ENCODE measurements around the gene ULK4.

The ULK4 gene

DNA sequence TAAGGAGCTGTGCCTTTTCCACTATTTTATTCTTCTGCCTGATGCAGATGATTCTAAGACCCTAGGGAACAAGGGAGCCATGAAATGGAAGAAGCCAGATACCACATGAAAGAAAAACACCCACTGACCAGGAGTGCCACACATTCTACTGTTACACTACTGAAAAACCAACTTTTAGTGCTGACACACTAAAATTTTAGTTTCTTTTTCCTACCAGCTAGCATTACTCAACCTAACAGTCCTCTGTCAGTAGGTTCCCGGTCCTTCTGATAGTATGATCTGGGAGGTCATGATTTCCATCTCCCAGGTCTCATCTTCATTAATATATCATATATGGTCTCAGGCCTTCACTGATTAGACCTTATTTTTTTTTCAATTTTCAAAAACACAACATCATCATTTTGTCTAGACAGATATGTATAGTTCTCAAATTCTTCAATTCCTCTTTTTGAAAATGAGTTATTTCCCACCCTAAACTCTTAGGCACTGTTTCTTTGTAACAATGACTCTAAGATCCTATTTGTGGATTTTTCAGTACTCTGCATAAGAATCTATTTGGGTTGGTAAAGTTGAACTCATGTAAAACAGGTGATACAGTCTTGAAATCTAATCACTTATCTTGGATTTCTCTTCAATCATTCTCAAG, 440.8 kb downstream of the ULK4 start:
- POLR2A ChIA-PET = no interaction called here
- H3K36me3 ChIP-seq (ENCODE audit: control insufficient read depth in 2 of 2, insufficient read depth in 1 of 2, low read length in 2 of 2) = no peaks in the 10 kb centered on the region
- TF ChIP-seq ZXDB (tag by site-specific recombination; IDR thresholded peaks at IDR 0.05) (no peak), YY1 (tag by site-specific recombination; IDR thresholded peaks at IDR 0.05) (no peak), SALL2 (tag by site-specific recombination; IDR thresholded peaks at IDR 0.05; ENCODE audit: borderline replicate concordance) (no peak), ZNF610 (tag by site-specific recombination; IDR thresholded peaks at IDR 0.05; ENCODE audit: borderline replicate concordance) (no peak), WT1 (tag by site-specific recombination; IDR thresholded peaks at IDR 0.05) (no peak)
- TF ChIP-seq, protein P1, sequence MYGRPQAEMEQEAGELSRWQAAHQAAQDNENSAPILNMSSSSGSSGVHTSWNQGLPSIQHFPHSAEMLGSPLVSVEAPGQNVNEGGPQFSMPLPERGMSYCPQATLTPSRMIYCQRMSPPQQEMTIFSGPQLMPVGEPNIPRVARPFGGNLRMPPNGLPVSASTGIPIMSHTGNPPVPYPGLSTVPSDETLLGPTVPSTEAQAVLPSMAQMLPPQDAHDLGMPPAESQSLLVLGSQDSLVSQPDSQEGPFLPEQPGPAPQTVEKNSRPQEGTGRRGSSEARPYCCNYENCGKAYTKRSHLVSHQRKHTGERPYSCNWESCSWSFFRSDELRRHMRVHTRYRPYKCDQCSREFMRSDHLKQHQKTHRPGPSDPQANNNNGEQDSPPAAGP (tag by site-specific recombination; IDR thresholded peaks at IDR 0.05) = no peak
- H3K9me3 ChIP-seq (ENCODE audit: control insufficient read depth, insufficient read depth, low read depth, low read length) = no peaks in the 10 kb centered on the region
- H3K4me3 ChIP-seq (ENCODE audit: low read depth, low read length) = no peak overlapping the region
- H3K4me1 ChIP-seq (ENCODE audit: control insufficient read depth, insufficient read depth, low read length) = no peaks in the 10 kb centered on the region
- no peak overlapping the region for H3K27ac ChIP-seq (ENCODE audit: extremely low read depth, low read depth, low read length)
- CTCF ChIA-PET = interaction anchor here (0.7 kb wide), 1 partner anchor 71 kb away, joined by 3 read pairs; no protein-coding TSS in a partner anchor

DNA sequence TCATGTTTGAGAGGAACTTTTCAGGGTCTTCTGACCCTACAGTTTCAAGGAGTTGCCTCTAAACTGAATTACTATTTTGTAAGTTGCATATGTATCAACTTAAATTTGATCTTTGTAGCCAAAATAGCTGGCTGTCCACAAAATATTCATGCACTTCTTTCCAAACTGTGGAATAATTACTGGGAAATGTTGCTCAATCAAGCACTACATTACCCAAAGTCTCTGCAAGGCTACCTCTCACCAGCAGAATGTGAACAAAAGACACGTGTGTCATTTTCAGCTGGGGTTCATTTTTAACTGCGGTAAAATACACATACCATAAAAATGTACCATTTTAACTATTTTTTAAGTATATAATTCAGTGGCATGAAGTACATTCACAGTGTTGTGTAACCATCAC, 442.2 kb downstream of the ULK4 start:
- no peak for TF ChIP-seq GLI4 (tag by site-specific recombination; IDR thresholded peaks at IDR 0.05)
- TF ChIP-seq, protein P2, sequence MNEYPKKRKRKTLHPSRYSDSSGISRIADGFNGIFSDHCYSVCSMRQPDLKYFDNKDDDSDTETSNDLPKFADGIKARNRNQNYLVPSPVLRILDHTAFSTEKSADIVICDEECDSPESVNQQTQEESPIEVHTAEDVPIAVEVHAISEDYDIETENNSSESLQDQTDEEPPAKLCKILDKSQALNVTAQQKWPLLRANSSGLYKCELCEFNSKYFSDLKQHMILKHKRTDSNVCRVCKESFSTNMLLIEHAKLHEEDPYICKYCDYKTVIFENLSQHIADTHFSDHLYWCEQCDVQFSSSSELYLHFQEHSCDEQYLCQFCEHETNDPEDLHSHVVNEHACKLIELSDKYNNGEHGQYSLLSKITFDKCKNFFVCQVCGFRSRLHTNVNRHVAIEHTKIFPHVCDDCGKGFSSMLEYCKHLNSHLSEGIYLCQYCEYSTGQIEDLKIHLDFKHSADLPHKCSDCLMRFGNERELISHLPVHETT (tag by site-specific recombination; IDR thresholded peaks at IDR 0.05) = no peak
- ChIA-PET POLR2A (no interaction called here), CTCF (no interaction called here)
- no peaks in the 10 kb centered on the region for H3K36me3 ChIP-seq (ENCODE audit: control insufficient read depth in 2 of 2, insufficient read depth in 1 of 2, low read length in 2 of 2)
- no peak overlapping the region for H3K27ac ChIP-seq (ENCODE audit: extremely low read depth, low read depth, low read length)
- H3K4me3 ChIP-seq (ENCODE audit: low read depth, low read length) = no peak overlapping the region
- no peaks in the 10 kb centered on the region for H3K9me3 ChIP-seq (ENCODE audit: control insufficient read depth, insufficient read depth, low read depth, low read length)
- no peaks in the 10 kb centered on the region for H3K4me1 ChIP-seq (ENCODE audit: control insufficient read depth, insufficient read depth, low read length)

DNA sequence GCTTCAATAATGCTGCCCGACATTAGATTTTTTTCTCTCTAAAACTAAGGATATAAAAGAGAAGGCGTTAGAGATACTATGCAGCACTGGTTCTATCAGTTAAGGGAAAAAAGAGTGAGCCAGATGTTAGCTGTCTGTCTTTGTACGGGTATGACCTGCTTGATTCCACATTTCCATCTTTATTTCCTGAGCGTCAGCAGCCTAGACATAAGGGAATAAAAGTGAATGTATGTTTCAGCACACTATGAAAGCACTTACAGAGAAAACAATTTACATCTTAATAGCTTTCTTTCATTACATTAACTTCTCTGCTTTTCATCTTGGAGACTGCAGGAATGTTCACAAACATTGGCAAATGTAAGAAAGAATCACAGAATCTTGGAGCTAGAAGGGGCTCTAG, 443.3 kb downstream of the ULK4 start:
- Histone ChIP-seq H3K4me3 (ENCODE audit: low read depth, low read length) (no peak overlapping the region), H3K4me1 (ENCODE audit: control insufficient read depth, insufficient read depth, low read length) (no peaks in the 10 kb centered on the region), H3K9me3 (ENCODE audit: control insufficient read depth, insufficient read depth, low read depth, low read length) (no peaks in the 10 kb centered on the region), H3K27ac (ENCODE audit: extremely low read depth, low read depth, low read length) (no peak overlapping the region), H3K36me3 (ENCODE audit: control insufficient read depth in 2 of 2, insufficient read depth in 1 of 2, low read length in 2 of 2) (no peaks in the 10 kb centered on the region)
- no peak for TF ChIP-seq ZNF707 (tag by site-specific recombination; IDR thresholded peaks at IDR 0.05)
- TF ChIP-seq ZNF785 (tag by site-specific recombination; IDR thresholded peaks at IDR 0.05) = no peak
- no peak for TF ChIP-seq KLF10 (tag by site-specific recombination; IDR thresholded peaks at IDR 0.05)
- no peak for TF ChIP-seq ZNF768 (tag by site-specific recombination; IDR thresholded peaks at IDR 0.05)
- TF ChIP-seq MEIS1 (CRISPR knock-in tag; IDR thresholded peaks at IDR 0.05; ENCODE audit: borderline replicate concordance) = no peak
- TF ChIP-seq, protein P3, sequence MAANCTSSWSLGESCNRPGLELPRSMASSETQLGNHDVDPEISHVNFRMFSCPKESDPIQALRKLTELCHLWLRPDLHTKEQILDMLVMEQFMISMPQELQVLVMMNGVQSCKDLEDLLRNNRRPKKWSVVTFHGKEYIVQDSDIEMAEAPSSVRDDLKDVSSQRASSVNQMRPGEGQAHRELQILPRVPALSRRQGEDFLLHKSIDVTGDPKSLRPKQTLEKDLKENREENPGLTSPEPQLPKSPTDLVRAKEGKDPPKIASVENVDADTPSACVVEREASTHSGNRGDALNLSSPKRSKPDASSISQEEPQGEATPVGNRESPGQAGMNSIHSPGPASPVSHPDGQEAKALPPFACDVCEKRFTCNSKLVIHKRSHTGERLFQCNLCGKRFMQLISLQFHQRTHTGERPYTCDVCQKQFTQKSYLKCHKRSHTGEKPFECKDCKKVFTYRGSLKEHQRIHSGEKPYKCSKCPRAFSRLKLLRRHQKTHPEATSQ (tag by site-specific recombination; IDR thresholded peaks at IDR 0.05) = no peak
- no peak for TF ChIP-seq ZNF830 (tag by site-specific recombination; IDR thresholded peaks at IDR 0.05; ENCODE audit: low read depth)
- no peak for TF ChIP-seq GLIS1 (tag by site-specific recombination; IDR thresholded peaks at IDR 0.05)
- no peak for TF ChIP-seq ZNF701 (tag by site-specific recombination; IDR thresholded peaks at IDR 0.05)
- TF ChIP-seq ZNF324 (tag by site-specific recombination; IDR thresholded peaks at IDR 0.05) = no peak
- no peak for TF ChIP-seq ZNF394 (tag by site-specific recombination; IDR thresholded peaks at IDR 0.05; ENCODE audit: borderline replicate concordance)
- no peak for TF ChIP-seq ZBTB7A (tag by site-specific recombination; IDR thresholded peaks at IDR 0.05; ENCODE audit: low read depth)
- no peak for TF ChIP-seq ZNF146 (tag by site-specific recombination; IDR thresholded peaks at IDR 0.05)
- TF ChIP-seq ZNF610 (tag by site-specific recombination; IDR thresholded peaks at IDR 0.05; ENCODE audit: borderline replicate concordance) = no peak
- no peak for TF ChIP-seq ZNF223 (tag by site-specific recombination; IDR thresholded peaks at IDR 0.05)
- TF ChIP-seq ZNF423 (tag by site-specific recombination; IDR thresholded peaks at IDR 0.05) = no peak
- CTCF ChIA-PET = no interaction called here
- POLR2A ChIA-PET = no interaction called here
